Measurements from ENCODE around the gene ARHGEF25. TPM values are rescaled to one million over a fixed set of nuclear protein-coding genes. Genes with fewer than 3 reads are reported as not detected.

Gene ARHGEF25
- total RNA-seq, 1 donor from 2014 or later, result 9.7 TPM

DNA sequence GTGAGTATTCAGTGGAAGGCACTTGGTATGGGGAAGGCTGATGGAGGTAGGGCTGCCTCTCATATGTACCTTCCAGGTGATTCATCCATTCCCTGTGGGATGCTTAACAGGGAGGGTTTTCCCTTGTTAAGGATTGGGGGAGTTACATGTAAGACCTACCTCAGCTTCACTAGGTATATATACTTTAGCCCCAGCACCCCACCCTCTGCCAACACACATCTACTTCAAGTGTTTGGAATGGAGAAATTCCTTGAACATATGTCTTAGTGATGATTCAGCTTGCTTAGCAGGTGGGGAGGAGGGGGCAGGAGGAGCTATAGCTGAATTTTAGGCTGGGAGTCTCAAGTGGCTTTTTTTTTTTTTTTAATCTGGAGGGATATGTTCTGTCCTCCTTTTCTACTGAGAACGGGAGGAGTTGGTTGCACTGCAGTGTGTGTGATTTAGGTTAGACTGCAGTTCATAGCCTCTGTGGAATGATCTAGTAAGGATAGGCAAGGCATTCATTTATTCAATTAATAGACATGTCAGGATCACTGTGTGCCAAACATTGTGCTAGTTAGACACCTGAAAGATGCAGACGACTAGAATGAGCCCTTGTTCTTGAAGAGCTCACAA lies 18.6 kb upstream of the ARHGEF25 start:
- peaks cover 26% of the 10 kb centered on the region for H3K4me1 ChIP-seq
- intact Hi-C loops (cut with micrococcal nuclease), result no loop called here
- peaks cover 31% of the 10 kb centered on the region for H3K36me3 ChIP-seq
- peaks cover 9% of the 10 kb centered on the region for H3K27me3 ChIP-seq (ENCODE audit: low read depth)
- H3K27ac ChIP-seq (replicated peaks), result no peak overlapping the region
- no peaks in the 10 kb centered on the region for H3K9me3 ChIP-seq (replicated peaks)
- H3K4me3 ChIP-seq, result peak overlapping the region; percentile 88
- no peak for DNase-seq
- TF ChIP-seq CTCF (IDR thresholded peaks at IDR 0.05; ENCODE audit: borderline replicate concordance), result no peak

DNA sequence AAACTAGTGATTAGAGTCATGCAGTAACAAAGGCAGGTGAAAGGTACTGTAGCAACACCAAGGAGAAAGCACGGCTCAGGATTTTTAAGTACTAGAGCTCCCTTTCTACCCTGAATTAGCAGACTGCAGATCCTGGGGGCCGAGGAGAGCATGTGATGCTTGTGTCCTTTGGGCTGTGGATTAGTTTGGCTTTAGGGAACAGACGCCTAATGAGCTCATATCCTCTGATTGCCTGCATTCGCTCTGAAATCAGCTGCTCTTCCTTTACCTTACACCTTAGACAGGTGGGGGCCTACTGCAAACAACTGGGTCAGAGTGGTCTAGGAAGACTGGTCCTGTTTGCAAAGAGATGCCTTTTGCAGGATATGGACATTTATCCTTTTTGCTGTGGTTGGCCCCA lies 18.0 kb upstream of the ARHGEF25 start:
- no peak overlapping the region for H3K4me3 ChIP-seq
- TF ChIP-seq CTCF (IDR thresholded peaks at IDR 0.05; ENCODE audit: borderline replicate concordance), result no peak
- intact Hi-C loops (cut with micrococcal nuclease), result no loop called here

DNA sequence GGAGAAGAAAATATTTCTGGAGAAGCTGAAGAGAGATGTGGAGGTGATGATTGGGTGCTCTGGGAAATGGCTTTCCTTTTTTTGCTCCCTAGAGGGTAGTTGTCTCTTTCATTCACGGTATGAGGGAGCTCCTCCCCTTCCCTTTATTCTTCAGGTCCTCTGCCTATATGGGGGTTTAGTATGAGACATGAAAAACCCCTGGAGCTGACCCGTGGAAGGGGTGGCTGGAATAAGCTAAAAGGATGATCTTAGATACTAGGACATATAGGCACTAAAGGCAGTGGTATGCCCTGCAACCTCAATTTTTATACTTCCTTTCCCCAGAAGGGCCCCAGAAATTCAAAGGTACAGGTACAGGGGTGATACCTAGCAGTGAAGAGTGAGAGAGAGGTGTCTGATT lies 10.8 kb upstream of the ARHGEF25 start:
- no peak for TF ChIP-seq CTCF (IDR thresholded peaks at IDR 0.05; ENCODE audit: borderline replicate concordance)
- H3K27ac ChIP-seq (replicated peaks), result no peak overlapping the region
- DNase-seq, result no peak
- H3K9me3 ChIP-seq (replicated peaks), result no peaks in the 10 kb centered on the region
- no peak overlapping the region for H3K4me3 ChIP-seq
- H3K36me3 ChIP-seq, result peaks cover 63% of the 10 kb centered on the region
- H3K4me1 ChIP-seq, result peaks cover 25% of the 10 kb centered on the region
- H3K27me3 ChIP-seq (ENCODE audit: low read depth), result no peaks in the 10 kb centered on the region
- intact Hi-C loops (cut with micrococcal nuclease), result no loop called here

More for the DNA sequence above, 18.0 kb upstream of the ARHGEF25 start:
- DNase-seq, result no peak
- H3K27me3 ChIP-seq (ENCODE audit: low read depth), result peaks cover 3% of the 10 kb centered on the region
- H3K9me3 ChIP-seq (replicated peaks), result no peaks in the 10 kb centered on the region
- H3K4me1 ChIP-seq, result peaks cover 26% of the 10 kb centered on the region
- H3K36me3 ChIP-seq, result peaks cover 36% of the 10 kb centered on the region
- H3K27ac ChIP-seq (replicated peaks), result no peak overlapping the region

DNA sequence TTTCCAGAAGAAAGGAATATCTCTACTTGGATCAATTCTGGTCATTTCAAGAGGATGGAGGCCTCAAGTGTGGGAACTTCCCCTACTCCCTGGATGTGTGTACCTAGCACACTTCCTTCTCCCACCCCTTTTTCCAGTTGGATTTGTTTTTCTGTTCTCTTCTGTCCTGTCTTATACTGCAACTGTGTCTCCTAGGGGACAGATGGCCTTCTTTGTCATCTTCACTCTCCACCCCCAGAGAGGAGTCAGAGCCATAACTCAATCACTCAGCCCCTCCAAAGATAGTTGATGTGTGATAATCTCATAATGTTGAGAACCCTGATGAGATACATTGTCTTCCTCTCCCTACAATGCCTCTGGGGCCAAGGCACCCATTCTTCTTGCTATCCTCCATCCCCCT lies 8.7 kb upstream of the ARHGEF25 start:
- no peak for TF ChIP-seq CTCF (IDR thresholded peaks at IDR 0.05; ENCODE audit: borderline replicate concordance)
- intact Hi-C loops (cut with micrococcal nuclease), result no loop called here
- peaks cover 52% of the 10 kb centered on the region for H3K36me3 ChIP-seq

DNA sequence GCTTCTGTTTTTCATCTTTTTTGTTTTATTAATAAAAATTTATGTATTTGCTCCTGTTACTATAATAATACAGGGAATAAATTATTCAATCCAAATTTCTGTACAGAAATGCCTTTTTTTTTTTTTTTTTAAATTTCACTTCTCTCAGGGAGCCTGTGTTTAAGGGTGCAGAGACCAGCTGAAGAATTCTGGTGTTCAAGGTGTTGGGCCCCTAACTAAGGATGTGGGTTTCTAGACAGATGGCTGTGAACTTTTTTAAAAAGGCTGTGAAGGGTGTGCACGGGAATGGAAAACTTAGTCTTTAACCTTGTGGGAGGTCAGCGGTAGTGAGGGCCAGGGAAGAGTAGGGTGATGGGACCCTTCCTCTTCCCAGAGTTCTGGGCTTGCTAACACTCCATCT lies 7.9 kb upstream of the ARHGEF25 start:
- Histone ChIP-seq H3K4me1 (peaks cover 52% of the 10 kb centered on the region), H3K9me3 (replicated peaks) (no peaks in the 10 kb centered on the region), H3K27ac (replicated peaks) (peak overlapping the region; percentile 92), H3K27me3 (ENCODE audit: low read depth) (no peaks in the 10 kb centered on the region), H3K36me3 (peaks cover 46% of the 10 kb centered on the region), H3K4me3 (peak overlapping the region; percentile 83)
- DNase-seq, result no peak
- no peak for TF ChIP-seq CTCF (IDR thresholded peaks at IDR 0.05; ENCODE audit: borderline replicate concordance)
- intact Hi-C loops (cut with micrococcal nuclease), result no loop called here

More for the DNA sequence above, 8.7 kb upstream of the ARHGEF25 start:
- peak overlapping the region; percentile 92 for H3K27ac ChIP-seq (replicated peaks)
- no peaks in the 10 kb centered on the region for H3K27me3 ChIP-seq (ENCODE audit: low read depth)
- H3K4me3 ChIP-seq, result no peak overlapping the region
- no peaks in the 10 kb centered on the region for H3K9me3 ChIP-seq (replicated peaks)
- DNase-seq, result no peak
- H3K4me1 ChIP-seq, result peaks cover 44% of the 10 kb centered on the region

All from left ventricle myocardium inferior (tissue), 1 donor.